ENCODE data around the gene NPPC. TPM values are rescaled to one million over a fixed set of nuclear protein-coding genes. Genes with fewer than 3 reads are reported as not detected.

Gene NPPC
- polyA plus RNA-seq, 1 of the 3 experiments (the other 2 are of a cell fraction) = not detected

DNA sequence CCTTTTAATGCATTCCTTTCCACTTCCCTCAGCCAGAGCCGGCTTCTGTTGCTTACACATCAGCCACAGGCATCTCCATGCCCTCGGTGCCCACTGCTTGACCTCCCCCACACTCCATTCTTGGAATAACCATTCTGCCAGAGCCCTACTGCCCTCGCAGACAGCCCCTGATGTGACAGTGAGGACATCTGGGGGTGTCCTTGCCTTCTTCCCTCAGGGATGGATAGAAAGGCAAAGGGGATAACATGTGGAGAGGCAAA, 6.4 kb upstream of the NPPC start (continued):
- TF ChIP-seq MXI1 (IDR thresholded peaks at IDR 0.05; ENCODE audit: low read depth, low read length) (no peak), EZH2phosphoT487 (IDR thresholded peaks at IDR 0.05; ENCODE audit: borderline replicate concordance, low read depth) (no peak), IRF3 (IDR thresholded peaks at IDR 0.05; ENCODE audit: low read depth, low read length) (no peak), MEF2A (IDR thresholded peaks at IDR 0.05; ENCODE audit: borderline replicate concordance, low read depth) (no peak)

- no peak overlapping the region for H3K9ac ChIP-seq
- no peaks in the 10 kb centered on the region for H3K9me3 ChIP-seq
- no peaks in the 10 kb centered on the region for H3F3A ChIP-seq (replicated peaks; ENCODE audit: insufficient read depth)
- POLR2A ChIA-PET = no interaction called here
- H3K27me3 ChIP-seq (ENCODE audit: insufficient read depth) = peaks cover 27% of the 10 kb centered on the region
- DNase-seq = no peak
- peaks cover 0 to 9% of the 10 kb centered on the region in 2 experiments; a peak in 1 of 4 replicates for H3K4me1 ChIP-seq (ENCODE audit: control insufficient read depth in 1 of 2, insufficient read depth in 2 of 2, low read depth in 1 of 2, low read length in 1 of 2)
- H4K20me1 ChIP-seq (ENCODE audit: insufficient read depth) = no peaks in the 10 kb centered on the region
- H3K79me2 ChIP-seq (ENCODE audit: insufficient read depth) = no peaks in the 10 kb centered on the region
- no peak overlapping the region for H2AFZ ChIP-seq (ENCODE audit: low read depth)
- no peak overlapping the region for H3K4me2 ChIP-seq
- no peaks in the 10 kb centered on the region for H3K36me3 ChIP-seq (replicated peaks in 1 of 2; ENCODE audit: control insufficient read depth in 1 of 2, insufficient read depth in 2 of 2, low read length in 1 of 2)
- H3K27ac ChIP-seq (ENCODE audit: low read depth in 2 of 2, low read length in 1 of 2) = no peak overlapping the region
- no peaks in the 10 kb centered on the region for H3K9me2 ChIP-seq
- TF ChIP-seq USF1 (IDR thresholded peaks at IDR 0.05; ENCODE audit: borderline replicate concordance, low read depth) = no peak
- no peak for TF ChIP-seq EP300 (IDR thresholded peaks at IDR 0.05; ENCODE audit: borderline replicate concordance in 1 of 2, low read depth in 1 of 2, low read length in 1 of 2)
- TF ChIP-seq NFIC (IDR thresholded peaks at IDR 0.05; ENCODE audit: borderline replicate concordance) = no peak
- TF ChIP-seq FOSL2 (IDR thresholded peaks at IDR 0.05; ENCODE audit: borderline replicate concordance, low read depth) = no peak
- TF ChIP-seq RFX5 (IDR thresholded peaks at IDR 0.05; ENCODE audit: low read length) = no peak
- TF ChIP-seq GABPA (IDR thresholded peaks at IDR 0.05; ENCODE audit: low read depth) = no peak
- no peak for TF ChIP-seq FOXM1 (IDR thresholded peaks at IDR 0.05; ENCODE audit: low read depth)
- TF ChIP-seq NRF1 (IDR thresholded peaks at IDR 0.05; ENCODE audit: low read depth, low read length) = no peak
- no peak for TF ChIP-seq MEF2A (IDR thresholded peaks at IDR 0.05; ENCODE audit: borderline replicate concordance, low read depth)
- CTCF ChIA-PET = interaction anchor here (1.2 to 14.3 kb wide), 4 partner anchors 25 to 394 kb away, joined by 4 to 214 read pairs (median 62); no protein-coding TSS in a partner anchor
- H3K4me3 ChIP-seq (ENCODE audit: low read depth in 2 of 2, low read length in 1 of 2) = no peak overlapping the region
- WGBS (ENCODE audit: low lambda C conversion rate) = 64% methylated on average over 7 of the region's 7 CpGs
Observed at GRCh38 chr2:231931481-231931915, 5.3 kb upstream of the NPPC start.

- peaks cover 0 to 15% of the 10 kb centered on the region in 2 experiments; a peak in 1 of 4 replicates for H3K4me1 ChIP-seq (ENCODE audit: control insufficient read depth in 1 of 2, insufficient read depth in 2 of 2, low read depth in 1 of 2, low read length in 1 of 2)
- no peaks in the 10 kb centered on the region for H3K9me2 ChIP-seq
- no peaks in the 10 kb centered on the region for H3K9me3 ChIP-seq
- no peaks in the 10 kb centered on the region for H3K79me2 ChIP-seq (ENCODE audit: insufficient read depth)
- no peaks in the 10 kb centered on the region for H3F3A ChIP-seq (replicated peaks; ENCODE audit: insufficient read depth)
- no peak overlapping the region for H3K4me3 ChIP-seq (ENCODE audit: low read depth in 2 of 2, low read length in 1 of 2)
- ChIA-PET POLR2A (no interaction called here), CTCF (interaction anchor here (0.8 to 14.3 kb wide), 8 partner anchors 15 to 520 kb away, joined by 3 to 214 read pairs (median 4); no protein-coding TSS in a partner anchor)
- H3K36me3 ChIP-seq (replicated peaks in 1 of 2; ENCODE audit: control insufficient read depth in 1 of 2, insufficient read depth in 2 of 2, low read length in 1 of 2) = no peaks in the 10 kb centered on the region
- DNase-seq = no peak
- H3K27ac ChIP-seq (ENCODE audit: low read depth in 2 of 2, low read length in 1 of 2) = no peak overlapping the region
- TF ChIP-seq TCF12 (IDR thresholded peaks at IDR 0.05) (no peak), CTCF (IDR thresholded peaks at IDR 0.05) (no peak), RXRA (IDR thresholded peaks at IDR 0.05; ENCODE audit: borderline replicate concordance, low read depth) (no peak)
- peaks cover 28% of the 10 kb centered on the region for H3K27me3 ChIP-seq (ENCODE audit: insufficient read depth)
- no peak overlapping the region for H3K9ac ChIP-seq
- WGBS (ENCODE audit: low lambda C conversion rate) = 66% methylated on average over 4 of the region's 8 CpGs
- no peak overlapping the region for H2AFZ ChIP-seq (ENCODE audit: low read depth)
- no peaks in the 10 kb centered on the region for H4K20me1 ChIP-seq (ENCODE audit: insufficient read depth)
- H3K4me2 ChIP-seq = no peak overlapping the region
Observed at GRCh38 chr2:231930593-231931281, 4.5 kb upstream of the NPPC start.
